IMR-90 (cell line): ENCODE data around the gene NOX3. TPM values are rescaled to one million over a fixed set of nuclear protein-coding genes. Genes with fewer than 3 reads are reported as not detected.
"Not testable (repeated sequence)": the region's sequence is repeated elsewhere in the genome, so short reads cannot be mapped to it uniquely, and the experiment has no call there.

Experiments used
- ATAC-seq: fragments of 200-7000 bp; cut with Tn5 transposase; 2 replicates; pipeline ENCODE4 v1.9.1; 2020; ENCODE audit warnings: low read depth, mild to moderate bottlenecking, moderate library complexity
- BruUV-seq: library from RNA; stranded (reverse); fragments of 400-500 nt; replicated peaks from 2 replicates; lab custom pipeline; 2021; lab: Mats Ljungman, UMichigan
- CTCF ChIA-PET: fragments of 300-600 bp; formaldehyde crosslinking; extraction: SDS; loops from one replicate; lab custom pipeline; 2021; ENCODE audit warnings: antibody characterized with exemption; lab: Yijun Ruan, JAX
- POLR2A ChIA-PET: fragments of 300-600 bp; sonication (Branson Sonifier 250); formaldehyde crosslinking; loops from one replicate; lab custom pipeline; 2022; ENCODE audit warnings: antibody characterized with exemption; ENCODE audit not compliant: unreplicated experiment; lab: Charles Lee
- DNase-seq: peaks from one replicate; pipeline ENCODE4 v3.0.0; 2013
- H2AFZ ChIP-seq: replicated peaks from 2 replicates; pipeline ENCODE3; 2013; ENCODE audit warnings: low read length, mild to moderate bottlenecking; ENCODE audit not compliant: poor library complexity
- H2AK5ac ChIP-seq: 2 replicates; pipeline ENCODE4 v1.6.1; 2013; ENCODE audit warnings: low read depth, low read length, inconsistent platforms
- H2AK9ac ChIP-seq: replicated peaks from 2 replicates; pipeline ENCODE3; 2013; ENCODE audit warnings: mild to moderate bottlenecking, low read depth, low read length, moderate library complexity; ENCODE audit not compliant: poor library complexity
- H2BK120ac ChIP-seq: 2 replicates; pipeline ENCODE4 v1.6.1; 2013; ENCODE audit warnings: low read depth, low read length, inconsistent platforms
- H2BK15ac ChIP-seq: 3 replicates; pipeline ENCODE4 v1.6.1; 2013; ENCODE audit warnings: low read depth, low read length, inconsistent platforms
- H2BK20ac ChIP-seq: 2 replicates; pipeline ENCODE4 v1.6.1; 2013; ENCODE audit warnings: low read depth, mild to moderate bottlenecking, inconsistent platforms, low read length, moderate library complexity
- H2BK5ac ChIP-seq: 2 replicates; pipeline ENCODE4 v1.6.1; 2013; ENCODE audit warnings: mild to moderate bottlenecking, low read depth, low read length, inconsistent platforms; ENCODE audit not compliant: poor library complexity, severe bottlenecking
- H3K14ac ChIP-seq: replicated peaks from 2 replicates; pipeline ENCODE4 v1.6.1; 2013; ENCODE audit warnings: low read depth, low read length, inconsistent platforms
- H3K18ac ChIP-seq: 2 replicates; pipeline ENCODE4 v1.6.1; 2013; ENCODE audit warnings: low read depth, low read length, control low read depth
- H3K23ac ChIP-seq: 2 replicates; pipeline ENCODE4 v1.6.1; 2013; ENCODE audit warnings: low read depth, low read length, inconsistent platforms
- H3K27ac ChIP-seq: 2 replicates; pipeline ENCODE4 v1.5.1; 2013; ENCODE audit warnings: mild to moderate bottlenecking, control low read depth, low read length; ENCODE audit not compliant: insufficient read depth
- H3K27me3 ChIP-seq: 2 replicates; pipeline ENCODE4 v1.6.1; 2013; ENCODE audit warnings: low read length; ENCODE audit not compliant: control insufficient read depth, insufficient read depth
- H3K36me3 ChIP-seq: 2 replicates; pipeline ENCODE4 v1.6.1; 2013; ENCODE audit warnings: low read length, mixed read lengths; ENCODE audit not compliant: control insufficient read depth, insufficient read depth
- H3K4ac ChIP-seq: 2 replicates; pipeline ENCODE4 v1.6.1; 2013; ENCODE audit warnings: low read depth, low read length, inconsistent platforms
- H3K4me1 ChIP-seq: 2 replicates; pipeline ENCODE4 v1.6.1; 2013; ENCODE audit warnings: low read length, mixed read lengths; ENCODE audit not compliant: control insufficient read depth, insufficient read depth
- H3K4me2 ChIP-seq: 2 replicates; pipeline ENCODE4 v1.6.1; 2013; ENCODE audit warnings: low read depth, mild to moderate bottlenecking, control low read depth, low read length, moderate library complexity
- H3K4me3 ChIP-seq: 2 replicates; pipeline ENCODE4 v1.5.1; 2013; ENCODE audit warnings: low read depth, mild to moderate bottlenecking, control low read depth, low read length, moderate library complexity; ENCODE audit not compliant: insufficient read depth
- H3K56ac ChIP-seq: 2 replicates; pipeline ENCODE4 v1.6.1; 2013; ENCODE audit warnings: low read length, inconsistent platforms; ENCODE audit not compliant: insufficient read depth; ENCODE audit errors: extremely low read depth
- H3K79me1 ChIP-seq, 2 experiments: 2 replicates each; pipeline ENCODE4 v1.6.1; 2013; ENCODE audit warnings: low read length in 2 of 2, inconsistent platforms in 1 of 2, low read depth in 1 of 2
- H3K9ac ChIP-seq: 2 replicates; pipeline ENCODE4 v1.6.1; 2013; ENCODE audit warnings: low read depth, low read length, control low read depth
- H3K9me1 ChIP-seq: 2 replicates; pipeline ENCODE4 v1.6.1; 2013; ENCODE audit warnings: low read length, inconsistent platforms; ENCODE audit not compliant: insufficient read depth
- H3K9me3 ChIP-seq: 2 replicates; pipeline ENCODE4 v1.6.1; 2013; ENCODE audit warnings: low read length; ENCODE audit not compliant: control insufficient read depth, insufficient read depth
- H4K20me1 ChIP-seq: 2 replicates; pipeline ENCODE4 v1.6.1; 2013; ENCODE audit warnings: low read length, inconsistent platforms; ENCODE audit not compliant: insufficient read depth
- H4K5ac ChIP-seq: 2 replicates; pipeline ENCODE4 v1.6.1; 2013; ENCODE audit warnings: mild to moderate bottlenecking, low read depth, low read length, control low read depth
- H4K8ac ChIP-seq, 2 experiments: 2 replicates each; pipeline ENCODE4 v1.6.1; 2013; ENCODE audit warnings: low read depth in 2 of 2, low read length in 2 of 2, control low read depth in 1 of 2, inconsistent platforms in 1 of 2
- H4K91ac ChIP-seq: 2 replicates; pipeline ENCODE4 v1.6.1; 2013; ENCODE audit warnings: low read depth, low read length, inconsistent platforms; ENCODE audit not compliant: insufficient read depth
- WGBS, 2 experiments: methylation state at CpG; one replicate each; pipeline versions ENCODE4 v1.1.5 to v1.1.7; 2013; ENCODE audit warnings: missing lambda C conversion rate in 2 of 2; ENCODE audit not compliant: insufficient read length in 1 of 2; ENCODE audit errors: extremely low coverage in 2 of 2; 5-methylcytosine and 5-hydroxymethylcytosine counted together
- dilution Hi-C: fragments of 300-500 bp; cut with HindIII; formaldehyde crosslinking; loops from one replicate; pipeline ENCODE4 v1.14.3; 2018; ENCODE audit warnings: low sequenced_read_pairs; ENCODE audit not compliant: unreplicated experiment
- in situ Hi-C: fragments of 300-500 bp; cut with MboI; formaldehyde crosslinking; loops from 3 replicates; pipeline ENCODE4 v1.14.3; 2019; ENCODE audit warnings: low sequenced_read_pairs, inconsistent platforms, mixed read lengths
- intact Hi-C: fragments of 100-400 bp; cut with micrococcal nuclease; formaldehyde crosslinking; loops from 2 replicates; pipeline ENCODE4 v1.10.0; 2022
- polyA plus RNA-seq, 3 experiments: library from polyadenylated mRNA; depleted of rRNA; stranded (reverse); fragments of >200 nt; gene quantifications; 2 replicates each; pipeline ENCODE4 v1.2.3, GENCODE V29; 2012; ENCODE audit warnings: low replicate concordance in 1 of 3
- total RNA-seq: library from RNA; depleted of rRNA; stranded (reverse); fragments of >200 nt; gene quantifications from 2 replicates; pipeline ENCODE4 v1.2.3, GENCODE V29; 2012

The NOX3 gene
- total and polyA plus RNA-seq, 2 of the 4 experiments (the other 2 are of a cell fraction): not detected

- CTCF ChIA-PET, ATAC-seq, in situ Hi-C loops, H3K79me1 ChIP-seq, H4K8ac ChIP-seq, H4K5ac ChIP-seq, BruUV-seq, H2AFZ ChIP-seq, H3K4me2 ChIP-seq, dilution Hi-C loops, H2BK5ac ChIP-seq, H2AK5ac ChIP-seq, H3K14ac ChIP-seq, POLR2A ChIA-PET, H2BK15ac ChIP-seq, H3K9me1 ChIP-seq, H3K9ac ChIP-seq, H2BK20ac ChIP-seq, H3K36me3 ChIP-seq, H3K4me3 ChIP-seq, DNase-seq, H3K27ac ChIP-seq, H3K4ac ChIP-seq, H3K56ac ChIP-seq, H3K23ac ChIP-seq, H2AK9ac ChIP-seq, H2BK120ac ChIP-seq, H3K27me3 ChIP-seq, H3K4me1 ChIP-seq, H4K91ac ChIP-seq, H3K18ac ChIP-seq, H4K20me1 ChIP-seq: not testable (repeated sequence)
- intact Hi-C loops: loop anchor here (5.0 kb wide), 1 partner anchor 34 kb away; no protein-coding TSS in a partner anchor
- peaks cover 15% of the 10 kb centered on the region for H3K9me3 ChIP-seq
- WGBS, 2 experiments: no CpG with 5 or more reads among the region's 5 CpGs
These were observed 15.5 kb upstream of the NOX3 start for GRCh38 chr6:155470979-155471616.

GRCh38 chr6:155468543-155468942 is 12.9 kb upstream of the NOX3 start:
- H3K9me1 ChIP-seq, H2BK15ac ChIP-seq, H3K9ac ChIP-seq, dilution Hi-C loops, H4K5ac ChIP-seq, H2BK5ac ChIP-seq, H3K27me3 ChIP-seq, ATAC-seq, H4K8ac ChIP-seq, H3K14ac ChIP-seq, H2AK5ac ChIP-seq, POLR2A ChIA-PET, H3K4me1 ChIP-seq, H2BK20ac ChIP-seq, H3K27ac ChIP-seq, CTCF ChIA-PET, in situ Hi-C loops, H2BK120ac ChIP-seq, DNase-seq, H3K79me1 ChIP-seq, H2AK9ac ChIP-seq, H3K23ac ChIP-seq, H3K4ac ChIP-seq, H3K18ac ChIP-seq, H3K36me3 ChIP-seq, H3K4me3 ChIP-seq, H3K4me2 ChIP-seq, H4K20me1 ChIP-seq, BruUV-seq, H3K56ac ChIP-seq, H4K91ac ChIP-seq, intact Hi-C loops, H2AFZ ChIP-seq: not testable (repeated sequence)
- WGBS, 2 experiments: 92% methylated on average over 2 of the region's 3 CpGs; no CpG with 5 or more reads in 1 of the 2 experiments
- peaks cover 15% of the 10 kb centered on the region for H3K9me3 ChIP-seq
